Left ventricle myocardium inferior (tissue), 1 donor: ENCODE data around the gene NNAT. TPM values are rescaled to one million over a fixed set of nuclear protein-coding genes. Genes with fewer than 3 reads are reported as not detected.

Experiments
- DNase-seq: peaks from one replicate; pipeline ENCODE4 v3.0.0-alpha.2; 2020
- H3K27ac ChIP-seq: fragments of 200-600 bp; replicated peaks from 2 replicates; pipeline ENCODE4 v1.8.0; 2021
- H3K27me3 ChIP-seq: fragments of 200-600 bp; 2 replicates; pipeline ENCODE4 v1.8.0; 2021; ENCODE audit warnings: low read depth
- H3K36me3 ChIP-seq: fragments of 200-600 bp; 2 replicates; pipeline ENCODE4 v1.8.0; 2021
- H3K4me1 ChIP-seq: fragments of 200-600 bp; 2 replicates; pipeline ENCODE4 v1.8.0; 2021
- H3K4me3 ChIP-seq: fragments of 200-600 bp; 2 replicates; pipeline ENCODE4 v1.8.0; 2021; ENCODE audit warnings: mild to moderate bottlenecking, moderate library complexity
- H3K9me3 ChIP-seq: fragments of 200-600 bp; replicated peaks from 2 replicates; pipeline ENCODE4 v1.8.0; 2021
- CTCF ChIP-seq: fragments of 200-600 bp; IDR thresholded peaks from 2 replicates; pipeline ENCODE4 v1.8.0; 2021; ENCODE audit warnings: antibody characterized with exemption, mild to moderate bottlenecking, borderline replicate concordance
- intact Hi-C: fragments of 100-400 bp; cut with micrococcal nuclease; formaldehyde crosslinking; loops from one replicate; pipeline ENCODE4 v1.11.0; 2022
- total RNA-seq: library from RNA; stranded (reverse); fragmentation: NEBNext Ultra II Directional; extraction: Animal tissue kit (Norgen Biotek cat#: 25700); gene quantifications from one replicate; pipeline ENCODE4 v1.2.1, GENCODE V29; 2021
- donor health status: DM: no; HTN: yes; CAD: no; lungs with severe emphysema.

Gene NNAT
- total RNA-seq, 1 donor from 2014 or later = 0.33 TPM

- intact Hi-C loops = no loop called here
- no peak for TF ChIP-seq CTCF
- peaks cover 5% of the 10 kb centered on the region for H3K36me3 ChIP-seq
- peaks cover 94% of the 10 kb centered on the region for H3K4me1 ChIP-seq
- no peak for DNase-seq
- peak overlapping the region; percentile 94 for H3K27ac ChIP-seq
- H3K9me3 ChIP-seq = no peaks in the 10 kb centered on the region
- no peaks in the 10 kb centered on the region for H3K27me3 ChIP-seq
- peak overlapping the region; percentile 97 for H3K4me3 ChIP-seq
Measured at GRCh38 chr20:37523911-37524700, 3.1 kb downstream of the NNAT start.

- peak overlapping the region; percentile 94 for H3K27ac ChIP-seq
- H3K4me3 ChIP-seq = peak overlapping the region; percentile 97
- intact Hi-C loops = no loop called here
- no peak for TF ChIP-seq CTCF
- H3K4me1 ChIP-seq = peaks cover 84% of the 10 kb centered on the region
- H3K27me3 ChIP-seq = no peaks in the 10 kb centered on the region
- peaks cover 5% of the 10 kb centered on the region for H3K36me3 ChIP-seq
- no peak for DNase-seq
- H3K9me3 ChIP-seq = no peaks in the 10 kb centered on the region
Measured at GRCh38 chr20:37524859-37525708, 4.0 kb downstream of the NNAT start.

GRCh38 chr20:37525810-37526209, 4.8 kb downstream of the NNAT start:
- Histone ChIP-seq H3K27me3 (no peaks in the 10 kb centered on the region), H3K4me3 (peak overlapping the region; percentile 97), H3K9me3 (no peaks in the 10 kb centered on the region), H3K27ac (peak overlapping the region; percentile 94), H3K4me1 (peaks cover 77% of the 10 kb centered on the region), H3K36me3 (peaks cover 5% of the 10 kb centered on the region)
- intact Hi-C loops = no loop called here
- no peak for DNase-seq
- no peak for TF ChIP-seq CTCF

GRCh38 chr20:37526238-37526838, 5.3 kb downstream of the NNAT start:
- intact Hi-C loops = no loop called here
- H3K36me3 ChIP-seq = no peaks in the 10 kb centered on the region
- no peak for TF ChIP-seq CTCF
- DNase-seq = no peak
- H3K4me1 ChIP-seq = peaks cover 72% of the 10 kb centered on the region
- no peaks in the 10 kb centered on the region for H3K27me3 ChIP-seq
- H3K27ac ChIP-seq = peak overlapping the region; percentile 94
- peak overlapping the region; percentile 97 for H3K4me3 ChIP-seq
- no peaks in the 10 kb centered on the region for H3K9me3 ChIP-seq

GRCh38 chr20:37526839-37527637, 6.0 kb downstream of the NNAT start:
- intact Hi-C loops = no loop called here
- H3K27me3 ChIP-seq = no peaks in the 10 kb centered on the region
- H3K27ac ChIP-seq = peak overlapping the region; percentile 94
- TF ChIP-seq CTCF = no peak
- no peaks in the 10 kb centered on the region for H3K9me3 ChIP-seq
- H3K4me3 ChIP-seq = peak overlapping the region; percentile 97
- H3K36me3 ChIP-seq = no peaks in the 10 kb centered on the region
- H3K4me1 ChIP-seq = peaks cover 65% of the 10 kb centered on the region
- no peak for DNase-seq
